Tibial artery (tissue), 4 donors: ENCODE data around the gene PRPF8.

Experiments
- DNase-seq, 2 donors: peaks; one replicate each; pipeline ENCODE4 v3.0.0-alpha.2; 2019
- H3K27ac ChIP-seq, 2 donors: fragments of 200-600 bp; sonication (generic) in 1 of 2; 1 replicate in 1 of 2; 2 replicates in 1 of 2; pipeline ENCODE4 v1.5.1; 2018 to 2019; ENCODE audit warnings: mild to moderate bottlenecking in 1 of 2
- H3K27me3 ChIP-seq, 2 donors: fragments of 200-600 bp; sonication (generic) in 1 of 2; one replicate each; pipeline versions ENCODE4 v1.5.1 to v1.6.0; 2016 to 2019
- H3K36me3 ChIP-seq, 3 donors: fragments of 200-600 bp; sonication (generic) in 2 of 3; one replicate each; pipeline ENCODE4 v1.5.1; 2016 to 2019; ENCODE audit warnings: mild to moderate bottlenecking in 2 of 3
- H3K4me1 ChIP-seq, 4 donors: fragments of 200-600 bp; sonication (generic) in 2 of 4; 1 replicate in 3 of 4; 2 replicates in 1 of 4; pipeline ENCODE4 v1.5.1; 2016 to 2019
- H3K4me3 ChIP-seq, 2 donors: fragments of 200-600 bp; sonication (generic) in 1 of 2; 1 replicate in 1 of 2; 2 replicates in 1 of 2; pipeline ENCODE4 v1.5.1; 2018 to 2019; ENCODE audit warnings: mild to moderate bottlenecking in 2 of 2
- H3K9me3 ChIP-seq, 3 donors: fragments of 200-600 bp; sonication (generic) in 1 of 3; one replicate each; pipeline ENCODE4 v1.5.1; 2016 to 2019
- CTCF ChIP-seq, 2 experiments: fragments of 200-600 bp in 1 of 2; fragments of 450-650 bp in 1 of 2; IDR thresholded peaks; one replicate each; pipeline ENCODE4 v1.5.1; 2017 to 2019; ENCODE audit warnings: antibody characterized with exemption in 2 of 2, mild to moderate bottlenecking in 1 of 2, moderate library complexity in 1 of 2
- intact Hi-C: fragments of 100-400 bp; cut with DNase I; formaldehyde crosslinking; loops from one replicate; pipeline ENCODE4 v1.15.0; 2023; ENCODE audit warnings: low total_unique reads

The PRPF8 gene

GRCh38 chr17:1648173-1648962, 36.3 kb downstream of the PRPF8 start:
- Histone ChIP-seq H3K4me1 (peaks cover 0 to 47% (median 34%) of the 10 kb centered on the region in 4 donors), H3K4me3 (peak overlapping the region; percentile 75 to 78), H3K27me3 (no peaks in the 10 kb centered on the region), H3K27ac (peak overlapping the region; percentile 89 to 95), H3K9me3 (no peaks in the 10 kb centered on the region), H3K36me3 (peaks cover 30 to 36% (median 30%) of the 10 kb centered on the region in 3 donors)
- DNase-seq = peak in 1 of 2 donors; percentile 47
- TF ChIP-seq CTCF (IDR thresholded peaks at IDR 0.05) = peak in 1 of 2 experiments; percentile 89
- intact Hi-C loops = loop anchor here (5.0 to 10.0 kb wide), 2 partner anchors 76 to 384 kb away; no protein-coding TSS in a partner anchor

- Histone ChIP-seq H3K27me3 (no peaks in the 10 kb centered on the region), H3K4me3 (peak overlapping the region; percentile 75 to 78), H3K9me3 (no peaks in the 10 kb centered on the region), H3K4me1 (peaks cover 0 to 49% (median 36%) of the 10 kb centered on the region in 4 donors), H3K27ac (peak overlapping the region; percentile 89 to 95), H3K36me3 (peaks cover 24 to 30% (median 24%) of the 10 kb centered on the region in 3 donors)
- intact Hi-C loops = loop anchor here (5.0 to 10.0 kb wide), 2 partner anchors 75 to 383 kb away; no protein-coding TSS in a partner anchor
- no peak for TF ChIP-seq CTCF (IDR thresholded peaks at IDR 0.05)
- DNase-seq = no peak
Observed at GRCh38 chr17:1647802-1648171, 36.9 kb downstream of the PRPF8 start.

- DNase-seq = no peak
- no peak for TF ChIP-seq CTCF (IDR thresholded peaks at IDR 0.05)
- Histone ChIP-seq H3K27me3 (no peaks in the 10 kb centered on the region), H3K4me3 (no peak overlapping the region), H3K9me3 (no peaks in the 10 kb centered on the region), H3K36me3 (peaks cover 9 to 15% (median 10%) of the 10 kb centered on the region in 3 donors), H3K4me1 (peaks cover 0 to 49% (median 36%) of the 10 kb centered on the region in 4 donors), H3K27ac (no peak overlapping the region)
- intact Hi-C loops = loop anchor here (5.0 to 10.0 kb wide), 2 partner anchors 74 to 382 kb away; no protein-coding TSS in a partner anchor
Observed at GRCh38 chr17:1646199-1646875, 38.3 kb downstream of the PRPF8 start.

- peaks cover 0 to 43% (median 30%) of the 10 kb centered on the region in 4 donors for H3K4me1 ChIP-seq
- H3K27me3 ChIP-seq = no peaks in the 10 kb centered on the region
- H3K4me3 ChIP-seq = peak within 1 kb of the TSS; percentile 34 to 39
- no peaks in the 10 kb centered on the region for H3K9me3 ChIP-seq
- peak within 1 kb of the TSS in 1 of 2 donors; percentile 20 for H3K27ac ChIP-seq
- peaks cover under 1 to 7% (median 1%) of the 10 kb centered on the region in 3 donors for H3K36me3 ChIP-seq
- intact Hi-C loops = loop anchor here (5.0 to 10.0 kb wide), 2 partner anchors 73 to 381 kb away; no protein-coding TSS in a partner anchor
- peak in 1 of 2 donors; percentile 58 for DNase-seq
- TF ChIP-seq CTCF (IDR thresholded peaks at IDR 0.05) = no peak
Observed at GRCh38 chr17:1645207-1646171, 39.2 kb downstream of the PRPF8 start, which contains the start of gene SCARF1. Gene SCARF1 (minus strand): TSS chr17:1645732. CDS start chr17:1645697, 35 bp downstream.
